Activated CD8-positive, alpha-beta memory T cell treated with anti-CD3 and anti-CD28 coated beads for 4 hours (primary cell): Measurements from ENCODE around the gene NXN.

Experiments
- DNase-seq, 2 donors: peaks; one replicate each; pipeline ENCODE4 v3.0.0-alpha.2; 2020; ENCODE audit warnings: low read depth in 2 of 2

NXN gene

DNA sequence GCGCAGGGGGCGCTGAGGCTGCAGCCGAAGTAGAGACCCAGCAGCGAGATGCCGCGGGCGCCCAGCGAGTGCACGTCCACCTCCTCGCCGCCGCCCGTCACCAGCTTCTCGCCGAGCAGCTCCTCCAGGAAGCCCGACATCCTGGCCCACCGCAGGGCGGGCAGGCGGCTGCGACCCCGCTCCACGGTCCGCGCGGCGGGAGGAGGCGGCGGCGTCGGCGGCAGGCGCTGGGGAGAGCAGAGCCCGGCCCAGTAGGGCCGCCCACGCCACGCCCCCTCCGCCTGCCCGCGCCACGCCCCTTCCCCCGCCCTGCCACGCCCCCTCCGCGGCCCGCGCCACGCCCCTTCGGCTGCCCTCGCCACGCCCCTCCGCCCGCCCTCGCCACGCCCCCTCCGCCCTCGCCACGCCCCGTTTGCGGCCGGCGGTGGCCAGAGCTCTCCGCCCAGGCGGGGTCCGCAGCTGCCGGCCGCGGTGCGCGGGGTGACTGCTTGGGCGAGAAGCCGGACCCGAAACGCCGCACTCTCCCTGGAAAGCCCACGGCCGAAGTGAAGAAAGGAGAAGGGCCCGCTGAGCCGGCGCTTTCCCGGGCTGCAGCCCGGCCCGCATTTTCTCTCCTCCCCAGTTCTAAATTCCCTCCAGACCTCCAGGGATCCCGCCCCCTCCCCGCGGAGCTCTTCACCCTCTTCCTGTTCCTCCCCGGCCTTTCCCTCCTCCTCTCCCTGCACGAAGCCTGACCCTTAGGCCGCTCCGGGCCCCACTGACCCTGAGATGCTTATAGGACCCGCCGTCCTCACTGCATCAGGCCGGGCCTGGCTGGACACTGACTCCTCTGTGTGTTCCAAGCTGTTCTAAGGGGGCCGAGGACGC, at the start of gene NXN:
Gene NXN, minus strand, starts transcription at position 238 of the 867 bp plus-strand sequence.
- DNase-seq, result peak; percentile 81 to 82

DNA sequence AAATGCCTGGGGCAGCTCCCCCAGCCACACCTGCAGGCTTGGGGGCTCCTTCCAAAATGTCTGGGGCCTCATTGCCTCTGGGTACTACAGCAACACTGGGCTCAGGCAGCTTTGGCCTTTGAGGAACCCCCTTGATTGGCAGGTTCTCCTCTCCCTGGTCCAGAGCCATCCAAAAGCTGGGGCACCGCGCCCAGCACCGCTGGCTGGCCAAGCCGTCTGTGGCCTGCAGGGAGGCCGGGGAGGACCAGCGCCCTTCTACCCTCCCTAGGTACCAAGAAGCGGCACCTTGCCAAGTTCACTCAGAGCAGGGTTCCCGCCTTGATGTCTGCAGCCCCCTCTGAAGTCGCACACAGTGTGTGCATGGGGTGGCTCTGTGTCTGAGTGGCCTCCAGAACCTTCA, 47.5 kb upstream of the NXN start:
- DNase-seq, result no peak

DNA sequence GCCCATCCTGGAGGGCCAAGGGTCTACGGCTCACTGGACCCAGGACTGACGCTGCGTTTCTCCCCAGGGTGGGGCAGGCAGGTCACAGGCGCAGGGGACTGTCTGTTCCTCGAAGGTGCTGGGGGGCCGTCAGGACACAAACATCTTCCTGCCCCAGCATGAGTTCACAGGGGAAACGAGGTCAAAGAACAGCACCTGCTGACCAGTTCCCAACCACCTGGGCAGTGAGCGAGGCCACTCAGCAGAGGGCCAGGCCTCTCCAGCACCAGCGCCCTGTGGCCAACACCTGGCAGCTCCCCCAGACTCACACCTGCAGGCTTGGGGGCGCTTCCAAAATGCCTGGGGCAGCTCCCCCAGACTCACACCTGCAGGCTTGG, 47.0 kb upstream of the NXN start:
- no peak for DNase-seq

DNA sequence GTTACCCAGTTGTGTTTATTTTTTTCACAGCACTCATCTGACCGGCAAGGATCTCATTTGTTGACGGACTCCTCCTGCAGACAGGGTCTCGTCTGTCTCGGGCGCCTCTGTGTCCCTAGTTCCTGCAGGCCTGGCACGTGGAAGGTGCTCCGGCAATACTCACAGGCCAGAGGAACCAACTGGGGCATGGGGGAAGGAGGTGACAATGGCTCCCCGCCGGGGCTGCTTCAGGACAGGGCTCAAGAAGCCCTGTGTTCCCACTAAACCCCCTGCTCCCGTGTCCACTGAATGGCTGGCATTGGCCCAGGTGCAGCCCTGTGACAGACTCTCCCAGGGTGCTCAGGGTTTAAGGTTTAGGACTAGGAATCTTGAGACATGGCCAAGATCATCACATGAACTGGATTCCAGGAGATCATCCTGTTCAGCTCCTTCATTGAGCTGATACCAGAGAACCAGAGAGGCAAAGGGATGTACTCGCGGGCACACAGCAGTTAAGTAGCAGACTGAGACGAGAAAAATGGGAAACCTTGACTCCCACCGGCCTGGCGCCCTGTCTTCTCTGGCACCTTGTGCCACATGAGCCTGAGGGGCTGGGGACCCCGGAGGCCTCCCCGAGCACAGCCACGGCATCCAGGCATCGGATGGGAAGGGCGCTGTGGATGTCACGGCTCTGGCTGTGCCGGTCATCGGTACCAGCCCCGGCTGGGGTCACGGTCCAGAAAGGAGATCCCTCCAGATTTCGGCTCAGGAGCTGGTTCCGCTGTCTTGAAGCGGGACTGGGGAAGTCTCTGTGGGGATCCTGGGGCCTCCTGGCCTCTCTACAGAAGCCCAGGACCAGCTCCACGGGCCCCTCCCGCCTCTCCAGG, 46.4 kb upstream of the NXN start:
- DNase-seq, result no peak

DNA sequence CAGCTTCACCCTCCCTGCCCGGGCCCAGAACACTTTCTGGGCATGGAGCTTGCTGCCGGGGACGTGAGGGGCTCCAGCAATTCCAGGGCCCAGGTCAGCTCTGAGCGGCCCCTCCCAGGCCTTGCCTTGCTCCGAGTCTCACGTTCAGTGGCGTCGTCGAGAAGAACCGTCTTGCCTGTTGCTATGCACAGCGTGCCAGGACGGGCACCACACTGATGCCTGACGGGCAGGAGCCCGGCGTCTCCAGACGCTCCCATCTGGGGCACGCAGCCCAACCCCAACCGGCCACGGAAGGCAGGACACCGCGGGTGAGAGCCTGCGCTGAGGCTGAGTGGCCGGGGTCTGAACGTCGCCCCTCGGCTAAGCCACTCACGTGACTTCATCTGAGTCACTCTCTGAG, 44.5 kb upstream of the NXN start:
- DNase-seq, result no peak

DNA sequence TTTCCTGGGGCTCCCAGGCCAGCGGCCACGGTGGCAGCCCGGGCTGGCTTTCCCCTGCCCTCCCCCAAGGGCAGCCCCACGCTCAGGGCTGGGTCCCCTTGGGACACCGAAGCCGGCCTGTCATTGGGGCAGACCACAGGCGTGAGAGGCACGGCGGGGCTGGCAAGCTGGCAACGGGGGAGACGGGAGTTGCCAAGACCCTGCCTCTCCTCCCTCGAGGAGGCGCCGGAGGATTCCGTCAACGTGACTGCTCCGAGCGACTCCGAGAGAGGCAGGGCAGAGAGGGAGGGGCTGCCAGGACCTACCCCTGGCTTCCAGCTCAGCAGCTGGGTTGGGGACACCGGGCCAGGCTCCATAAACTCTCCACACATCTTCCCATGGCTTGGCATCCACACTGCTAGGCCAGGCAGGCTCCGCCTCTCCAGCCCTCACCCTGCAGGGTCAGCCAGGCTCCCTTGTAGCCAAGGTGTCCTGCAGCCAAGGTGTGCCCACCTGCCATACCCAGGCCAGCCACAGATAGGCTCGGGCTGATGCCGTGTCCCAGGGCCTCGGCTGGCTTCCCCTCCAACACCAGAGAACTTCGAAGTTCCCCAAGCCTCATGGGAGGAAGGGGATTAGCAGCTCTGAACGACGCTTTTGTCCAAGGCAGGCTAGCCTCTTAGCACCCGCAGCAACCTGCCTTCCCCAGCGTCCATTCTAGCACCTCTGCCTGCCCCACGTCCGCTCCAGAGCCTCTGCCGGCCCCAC, 42.9 kb upstream of the NXN start:
- no peak for DNase-seq

- DNase-seq, result no peak
These were observed 41.6 kb upstream of the NXN start for GRCh38 chr17:1021147-1021546.

- no peak for DNase-seq
These were observed 39.9 kb upstream of the NXN start for GRCh38 chr17:1019451-1019850.

DNA sequence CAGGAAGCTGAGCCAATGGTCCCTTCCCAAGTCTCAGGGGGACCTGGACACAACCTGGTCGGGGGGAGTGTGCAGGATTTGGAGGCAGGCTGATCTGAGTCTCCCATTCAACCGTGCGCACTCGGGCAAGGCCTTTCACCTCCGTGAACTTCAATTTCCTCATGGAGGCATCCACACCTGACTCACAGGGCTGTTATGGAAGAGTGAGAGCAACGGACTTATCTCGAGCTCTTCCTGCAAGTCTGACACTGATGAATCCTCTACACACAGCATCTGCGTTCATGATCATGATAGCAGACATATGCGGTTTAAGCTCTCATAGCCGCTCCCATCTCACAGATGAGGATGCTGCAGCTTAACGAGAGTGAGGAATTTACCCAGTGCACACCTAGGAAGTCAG, 39.0 kb upstream of the NXN start:
- DNase-seq, result no peak

DNA sequence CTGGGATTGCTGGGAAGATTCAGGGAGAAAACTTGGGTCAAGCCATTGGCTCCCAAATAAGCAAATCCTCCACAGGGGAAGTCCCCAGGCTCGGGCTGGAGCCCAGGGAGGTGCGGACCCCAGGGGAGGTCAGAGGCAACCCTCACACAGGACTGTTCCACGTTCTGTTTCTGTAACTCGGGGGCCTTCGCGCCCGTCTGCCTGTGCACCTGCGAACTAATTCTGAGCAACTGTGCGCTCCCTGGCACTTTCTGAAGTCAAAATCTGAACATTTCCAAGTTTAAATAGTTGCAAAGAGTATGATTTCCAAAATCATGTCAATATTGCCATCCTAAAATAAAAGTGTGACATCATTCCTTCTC, 34.1 kb upstream of the NXN start:
- DNase-seq, result no peak

DNA sequence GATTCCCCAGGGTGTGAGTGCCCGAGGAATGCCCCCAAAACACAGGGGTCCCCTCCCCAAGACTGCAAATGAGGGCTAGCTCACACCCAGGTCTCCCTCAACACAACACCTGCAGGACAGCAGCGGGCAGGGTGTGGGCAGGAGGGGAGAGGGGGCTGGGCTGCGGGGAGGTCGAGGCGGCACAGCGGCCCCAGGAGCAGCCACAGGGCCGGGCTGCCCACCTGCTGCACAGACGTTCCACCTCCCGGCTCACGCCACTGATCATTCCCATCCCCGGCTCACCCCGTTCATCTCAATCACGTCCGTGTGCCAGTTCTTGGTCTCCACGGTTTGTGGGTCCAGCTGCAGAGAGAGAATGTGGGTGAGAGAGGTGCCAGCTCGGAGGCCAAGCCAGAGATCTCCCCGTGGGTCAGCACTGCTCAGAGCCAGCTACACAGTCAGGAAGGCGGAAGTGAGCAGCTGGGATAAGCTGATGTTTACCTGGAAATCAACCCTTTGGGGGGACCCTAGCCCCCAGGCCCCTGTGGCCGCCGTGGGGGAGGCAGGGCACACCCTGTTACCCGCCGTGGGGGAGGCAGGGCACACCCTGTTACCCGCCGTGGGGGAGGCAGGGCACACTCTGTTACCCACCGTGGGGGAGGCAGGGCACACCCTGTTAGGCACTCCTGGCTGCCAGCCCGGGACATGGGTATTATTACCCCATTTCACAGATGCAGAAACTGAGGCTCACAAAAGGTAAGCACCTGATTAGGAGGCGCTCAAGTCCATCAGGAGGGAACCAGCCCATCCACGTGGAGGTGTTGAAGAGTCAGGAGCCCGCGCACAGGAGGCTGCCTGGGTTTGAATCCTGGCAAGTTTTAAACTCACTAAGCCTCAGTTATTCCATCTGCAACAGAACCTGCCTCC, 33.5 kb upstream of the NXN start:
- DNase-seq, result no peak

DNA sequence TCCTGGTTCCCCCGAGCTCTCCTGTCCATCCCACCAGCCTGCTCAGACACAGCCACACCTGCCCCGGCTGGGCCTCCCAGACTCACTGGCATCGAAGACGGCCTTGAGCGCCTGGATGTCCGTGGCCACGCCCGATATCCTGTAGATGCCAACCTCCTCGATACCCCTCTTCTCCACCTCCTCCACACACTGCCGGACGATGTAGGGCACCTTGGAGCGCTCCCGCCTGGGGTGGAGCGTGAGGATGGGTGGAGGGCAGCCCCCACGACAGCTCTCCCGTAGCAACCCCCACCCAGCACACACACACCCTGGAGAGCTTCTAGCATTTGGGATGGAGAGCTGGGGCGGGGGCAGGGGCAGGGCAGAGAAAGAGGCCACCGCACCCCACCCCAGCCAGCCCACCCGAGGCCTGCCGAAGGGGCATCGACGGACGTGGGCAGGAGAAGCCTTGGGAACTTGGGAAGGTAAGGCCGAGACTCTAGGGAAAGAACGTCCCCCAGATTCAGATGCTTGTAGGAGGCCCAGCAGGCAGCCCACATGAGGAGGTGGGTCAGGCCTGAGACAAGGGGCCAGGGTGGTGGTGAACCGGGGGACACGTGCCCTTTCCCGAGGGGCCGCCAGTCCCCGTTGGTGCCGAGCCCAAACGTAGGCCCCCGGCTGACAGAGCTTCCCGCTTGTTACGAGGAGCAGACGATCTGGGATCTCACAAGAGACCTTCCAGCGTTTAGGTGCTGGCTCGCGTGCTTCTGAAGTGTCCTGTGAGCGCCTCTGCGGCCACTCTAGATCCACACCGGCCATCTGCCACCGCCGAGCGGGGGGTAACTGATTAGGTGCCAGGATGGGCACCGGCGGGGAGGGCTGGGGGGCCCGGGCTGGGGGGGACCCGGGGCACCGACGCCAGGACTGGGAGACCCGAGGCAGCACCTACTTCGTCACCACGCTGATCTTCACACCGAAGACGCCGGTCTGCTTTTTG, 32.5 kb upstream of the NXN start:
- no peak for DNase-seq

DNA sequence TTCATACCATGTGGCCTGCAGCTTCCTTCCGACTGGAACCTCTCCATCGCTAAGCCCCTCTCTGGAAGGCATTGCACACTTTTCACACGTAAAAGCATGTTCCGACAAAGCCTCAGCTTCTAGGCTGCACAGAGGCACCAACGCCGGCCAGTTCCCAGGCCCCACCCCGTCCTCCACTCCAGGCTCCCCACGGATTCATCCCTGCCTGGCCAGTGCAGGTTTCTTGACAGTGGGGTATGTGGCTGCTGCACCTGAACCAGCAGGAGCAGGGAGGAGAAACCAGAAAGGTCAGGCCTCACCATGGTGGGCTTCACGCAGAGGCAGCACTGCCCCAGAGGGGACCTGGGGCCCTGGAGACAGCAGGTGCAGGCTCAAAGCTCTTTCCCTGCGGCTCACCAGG, 31.6 kb upstream of the NXN start:
- no peak for DNase-seq

GRCh38 chr17:1010586-1010985, 31.0 kb upstream of the NXN start:
- no peak for DNase-seq

DNA sequence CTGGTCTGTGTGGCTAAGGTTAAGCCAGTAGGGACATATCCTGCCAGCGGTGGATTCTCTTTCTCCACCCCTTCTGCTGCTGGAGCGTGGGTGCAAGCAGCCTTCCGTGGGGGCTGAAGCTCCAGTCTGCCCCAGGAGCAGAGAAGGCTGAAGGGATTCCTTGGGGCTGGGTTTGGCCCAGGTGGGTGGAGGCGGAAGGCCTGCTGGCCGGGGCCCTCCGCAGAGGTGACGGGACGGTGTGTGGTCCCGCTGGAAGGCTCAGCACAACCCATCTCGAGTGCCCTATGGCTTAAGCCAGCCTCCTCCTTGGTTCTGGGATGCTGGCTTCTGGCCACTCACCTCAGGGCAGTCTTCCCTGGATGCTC, 30.5 kb upstream of the NXN start:
- DNase-seq, result no peak

GRCh38 chr17:1009229-1010085, 29.9 kb upstream of the NXN start:
- no peak for DNase-seq

DNA sequence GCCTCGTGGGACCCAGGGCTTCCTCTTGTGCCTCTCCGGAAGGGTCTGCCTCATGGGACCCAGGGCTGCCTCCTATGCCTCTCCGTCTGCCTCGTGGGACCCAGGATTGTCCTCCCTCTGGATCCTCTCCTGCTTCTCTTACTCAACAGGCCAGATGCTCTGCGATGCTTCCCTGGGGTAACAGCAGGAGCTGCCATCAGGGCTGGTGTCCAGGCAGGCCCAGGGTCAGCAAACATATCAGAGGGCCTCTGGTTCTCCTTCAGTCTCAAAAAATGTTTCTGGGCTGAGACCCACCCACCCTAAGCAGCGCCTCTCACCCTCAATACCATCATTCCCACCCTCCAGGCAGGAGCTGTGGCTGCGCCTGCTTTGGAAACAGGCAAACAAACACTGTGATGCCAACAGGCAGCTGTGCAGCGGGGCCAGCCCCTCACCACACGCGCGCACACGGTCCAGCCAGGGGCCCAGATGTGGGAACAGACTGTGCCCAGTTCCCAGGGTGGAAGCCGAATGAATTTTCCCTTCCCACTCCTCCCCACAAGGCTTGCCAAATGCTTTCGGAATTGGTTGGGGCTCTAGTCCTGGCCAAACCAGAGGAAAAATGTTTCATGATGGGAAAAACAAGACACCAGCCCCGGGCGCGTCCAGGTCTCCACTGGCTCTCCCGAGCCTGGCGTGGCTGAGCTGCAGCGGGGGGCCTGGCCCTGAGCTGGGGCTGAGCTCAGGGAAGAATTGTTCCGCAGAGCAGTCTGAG, 28.6 kb upstream of the NXN start:
- no peak for DNase-seq

DNA sequence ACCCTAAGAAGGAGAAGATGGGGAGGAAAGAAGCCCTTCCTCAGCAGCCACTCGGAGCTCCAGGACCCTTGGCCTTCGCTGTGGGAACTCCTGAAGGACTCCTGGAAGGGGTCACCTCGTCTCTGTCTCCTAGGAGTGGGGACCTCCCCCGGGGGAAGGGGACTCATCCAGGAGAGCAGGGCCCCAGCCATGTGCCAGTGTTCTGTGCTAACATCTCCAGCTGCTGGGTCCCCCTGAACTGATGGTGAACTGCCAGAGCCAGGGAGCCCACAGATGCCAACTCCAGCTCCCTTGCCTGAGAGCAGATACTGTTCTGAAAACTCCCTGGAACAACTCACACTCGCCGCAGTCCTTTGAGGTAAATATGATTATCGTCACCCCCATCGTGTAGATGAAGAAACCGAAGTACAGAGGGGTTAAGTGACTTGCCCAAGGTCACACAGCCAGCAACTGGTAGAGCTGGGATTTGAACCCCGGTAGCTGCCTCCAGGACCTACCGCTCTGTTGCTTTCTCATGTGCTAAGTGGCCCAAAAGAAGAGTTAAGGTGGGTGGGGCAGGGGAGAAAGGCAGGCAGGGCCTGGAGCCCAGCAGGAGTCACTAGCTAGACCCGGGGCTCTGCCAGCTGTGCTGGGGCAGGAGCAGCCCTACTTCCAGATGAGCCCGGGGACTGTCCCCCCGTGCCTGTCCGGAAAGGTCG, 27.9 kb upstream of the NXN start:
- DNase-seq, result no peak
